SH-SY5Y (cell line): ENCODE measurements around the gene SLC1A5.

Source experiments
- GATA2 ChIP-seq: IDR thresholded peaks from 2 replicates; pipeline ENCODE4 v1.6.1; 2011; ENCODE audit warnings: mild to moderate bottlenecking, low read depth, low read length
- GATA3 ChIP-seq: IDR thresholded peaks from 2 replicates; pipeline ENCODE4 v1.6.1; 2011; ENCODE audit warnings: low read depth, mild to moderate bottlenecking, low read length, moderate library complexity

DNA sequence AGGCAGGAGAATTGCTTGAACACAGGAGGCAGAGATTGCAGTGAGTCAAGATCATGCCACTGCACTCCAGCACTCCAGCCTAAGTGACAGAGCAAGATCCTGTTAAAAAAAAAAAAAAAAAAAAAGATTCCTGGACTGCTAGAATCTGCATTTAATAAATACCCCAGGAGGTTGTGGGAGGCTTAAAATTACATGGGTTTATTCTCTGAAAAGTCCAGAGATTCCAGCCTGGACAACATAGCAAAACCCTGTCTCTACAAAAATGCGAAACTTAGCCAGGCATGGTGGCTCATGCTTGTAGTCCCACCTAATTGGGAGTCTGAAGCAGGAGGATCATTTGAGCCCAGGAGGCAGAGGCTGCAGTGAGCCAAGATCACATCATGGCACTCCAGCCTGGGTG is 9.5 kb upstream of the SLC1A5 start:
- TF ChIP-seq GATA3 (no peak), GATA2 (no peak)
